Memory B cell (primary cell): Measurements from ENCODE around the gene SORCS2.

Experiments used
- ATAC-seq: fragments of 150-1000 bp; cut with Tn5 transposase; 2 replicates; pipeline ENCODE4 v1.10.0; 2021; ENCODE audit warnings: low read depth, mild to moderate bottlenecking, moderate library complexity
- DNase-seq, 2 donors: peaks; one replicate each; pipeline ENCODE4 v3.0.0; 2022; ENCODE audit warnings: low spot score in 2 of 2
- H3K27ac Mint-ChIP-seq: one replicate; pipeline ENCODE4 v1.8.0; 2022; ENCODE audit warnings: mild to moderate bottlenecking, moderate library complexity, mixed read lengths
- H3K27me3 Mint-ChIP-seq: one replicate; pipeline ENCODE4 v1.8.0; 2022; ENCODE audit warnings: mixed read lengths
- H3K36me3 Mint-ChIP-seq: one replicate; pipeline ENCODE4 v1.8.0; 2022; ENCODE audit warnings: mild to moderate bottlenecking, mixed read lengths
- H3K4me1 Mint-ChIP-seq: one replicate; pipeline ENCODE4 v1.8.0; 2022; ENCODE audit warnings: mixed read lengths
- H3K4me3 Mint-ChIP-seq: one replicate; pipeline ENCODE4 v1.8.0; 2022; ENCODE audit warnings: mild to moderate bottlenecking, moderate library complexity, mixed read lengths
- H3K9me3 Mint-ChIP-seq: one replicate; pipeline ENCODE4 v1.8.0; 2022; ENCODE audit warnings: mixed read lengths

SORCS2 gene

DNA sequence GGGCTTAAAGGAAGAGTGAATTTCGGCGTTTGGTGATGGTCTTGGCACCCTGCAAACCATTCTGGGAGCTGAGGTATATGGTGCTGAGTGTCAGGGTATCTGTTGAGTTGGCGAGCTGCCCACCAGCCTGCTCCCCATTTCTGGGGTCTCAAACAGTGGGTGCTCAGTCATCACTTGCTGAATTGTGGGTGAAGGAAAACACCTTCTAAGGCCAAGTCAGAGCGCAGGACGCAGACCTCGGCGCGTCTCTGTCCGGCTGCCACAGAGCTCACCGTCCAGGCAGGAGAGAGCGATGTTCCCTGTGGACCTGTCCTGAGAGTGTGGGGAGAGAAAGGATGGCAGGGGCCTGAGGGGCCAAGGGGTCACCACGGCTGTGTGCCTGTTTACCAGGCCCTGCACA, 111.2 kb downstream of the SORCS2 start:
- H3K4me1 Mint-ChIP-seq = no peaks in the 10 kb centered on the region
- no peak overlapping the region for H3K4me3 Mint-ChIP-seq
- peaks cover 9% of the 10 kb centered on the region for H3K27me3 Mint-ChIP-seq
- no peaks in the 10 kb centered on the region for H3K36me3 Mint-ChIP-seq
- peaks cover 2% of the 10 kb centered on the region for H3K9me3 Mint-ChIP-seq
- ATAC-seq (no peak), DNase-seq (no peak)
- H3K27ac Mint-ChIP-seq = no peak overlapping the region

DNA sequence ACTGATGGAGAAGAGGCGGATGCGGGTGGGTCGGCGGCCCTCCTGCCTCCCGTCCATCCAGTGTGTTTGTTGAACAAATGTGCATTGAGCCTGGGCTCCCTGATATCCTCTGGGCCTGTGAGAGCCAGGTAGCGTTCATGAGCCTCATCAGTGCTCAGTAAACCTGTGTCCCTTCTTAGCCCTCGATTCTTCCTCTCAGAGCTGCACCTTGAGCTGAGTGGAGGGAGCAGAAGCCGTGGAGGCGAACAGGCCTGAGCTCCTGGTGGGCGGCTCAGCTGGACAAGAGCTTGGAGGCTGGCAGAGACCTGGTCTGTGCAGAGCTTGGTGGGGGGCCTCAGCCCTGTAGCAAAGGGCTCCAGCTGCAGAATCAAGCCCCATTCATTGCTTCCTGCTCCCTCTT, 112.1 kb downstream of the SORCS2 start:
- H3K27me3 Mint-ChIP-seq = peaks cover 10% of the 10 kb centered on the region

DNA sequence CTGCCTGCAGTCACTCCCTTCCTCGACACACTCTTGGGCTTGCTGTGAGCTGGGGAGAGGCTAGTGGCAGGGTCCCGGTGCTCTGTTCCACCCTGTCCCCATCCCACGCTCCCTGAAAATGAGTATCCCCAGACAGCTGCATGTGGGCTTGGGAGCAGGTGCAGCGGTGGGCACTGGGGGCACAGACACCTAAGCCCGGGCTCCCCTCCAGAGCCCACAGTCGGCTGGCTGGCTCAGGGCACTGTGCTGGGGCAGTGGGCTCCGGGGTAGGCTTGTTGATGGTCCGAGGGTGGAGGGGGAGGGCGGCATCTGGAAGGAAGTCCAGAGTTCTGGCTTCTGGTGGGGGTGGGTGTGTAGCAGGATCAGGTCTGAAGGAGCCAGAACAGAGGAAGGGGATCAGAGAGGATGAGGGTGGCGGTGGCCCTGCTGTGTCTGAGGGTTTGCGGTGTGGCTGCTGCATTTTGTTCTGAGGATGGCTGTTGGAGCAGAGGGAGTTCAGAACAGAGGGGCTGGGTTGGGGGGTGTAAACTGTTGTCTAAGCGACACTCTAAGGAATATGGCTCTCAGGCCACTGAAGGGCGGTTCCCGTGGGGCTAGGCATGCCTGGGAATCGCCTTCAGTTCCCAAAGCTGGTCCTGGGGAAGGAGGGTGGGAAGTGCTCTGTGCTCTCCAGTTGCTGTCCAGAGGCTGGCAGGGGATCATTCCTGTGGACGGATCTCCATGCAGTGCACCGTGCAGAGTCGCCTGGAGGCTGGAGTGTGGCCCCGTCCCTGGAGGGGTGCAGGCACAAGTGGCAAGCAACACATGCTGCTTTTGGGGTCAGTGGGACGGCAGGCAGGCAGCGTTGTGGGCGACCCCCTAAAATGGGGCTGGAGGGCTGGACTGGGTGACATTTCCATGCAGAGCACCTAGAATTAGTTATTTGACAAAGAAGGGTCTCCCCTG, 114.0 kb downstream of the SORCS2 start:
- Mint-ChIP-seq H3K4me1 (no peaks in the 10 kb centered on the region), H3K9me3 (peaks cover 2% of the 10 kb centered on the region), H3K27ac (no peak overlapping the region), H3K4me3 (no peak overlapping the region), H3K36me3 (no peaks in the 10 kb centered on the region), H3K27me3 (peaks cover 8% of the 10 kb centered on the region)
- DNase-seq (no peak), ATAC-seq (no peak)

More for the DNA sequence above, 112.1 kb downstream of the SORCS2 start:
- ATAC-seq (no peak), DNase-seq (no peak)
- Mint-ChIP-seq H3K27ac (no peak overlapping the region), H3K4me1 (no peaks in the 10 kb centered on the region), H3K9me3 (peaks cover 2% of the 10 kb centered on the region), H3K4me3 (no peak overlapping the region), H3K36me3 (no peaks in the 10 kb centered on the region)

DNA sequence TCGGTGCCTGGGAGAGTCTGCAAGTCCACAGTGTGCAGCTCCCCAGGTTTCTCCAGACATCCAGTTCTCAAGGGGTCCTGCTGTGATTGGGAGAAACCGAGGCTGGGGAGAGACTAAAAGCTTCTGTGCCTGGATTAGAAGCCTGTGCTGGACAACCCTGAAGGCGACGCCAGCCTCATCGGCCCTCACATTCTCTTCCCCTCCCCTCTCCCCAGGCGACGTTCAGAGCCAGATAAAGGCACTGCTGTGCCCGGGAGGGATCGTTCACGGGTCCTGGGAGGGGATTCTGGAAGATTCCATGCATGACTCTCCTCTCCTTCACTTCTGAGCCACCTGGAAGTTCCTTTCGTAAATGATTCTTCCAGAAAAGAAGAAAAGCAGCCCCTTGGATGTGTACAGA, 114.6 kb downstream of the SORCS2 start:
- Mint-ChIP-seq H3K9me3 (peaks cover 2% of the 10 kb centered on the region), H3K4me1 (no peaks in the 10 kb centered on the region), H3K36me3 (no peaks in the 10 kb centered on the region), H3K27me3 (peaks cover 8% of the 10 kb centered on the region), H3K4me3 (no peak overlapping the region), H3K27ac (no peak overlapping the region)
- DNase-seq = no peak
- no peak for ATAC-seq

DNA sequence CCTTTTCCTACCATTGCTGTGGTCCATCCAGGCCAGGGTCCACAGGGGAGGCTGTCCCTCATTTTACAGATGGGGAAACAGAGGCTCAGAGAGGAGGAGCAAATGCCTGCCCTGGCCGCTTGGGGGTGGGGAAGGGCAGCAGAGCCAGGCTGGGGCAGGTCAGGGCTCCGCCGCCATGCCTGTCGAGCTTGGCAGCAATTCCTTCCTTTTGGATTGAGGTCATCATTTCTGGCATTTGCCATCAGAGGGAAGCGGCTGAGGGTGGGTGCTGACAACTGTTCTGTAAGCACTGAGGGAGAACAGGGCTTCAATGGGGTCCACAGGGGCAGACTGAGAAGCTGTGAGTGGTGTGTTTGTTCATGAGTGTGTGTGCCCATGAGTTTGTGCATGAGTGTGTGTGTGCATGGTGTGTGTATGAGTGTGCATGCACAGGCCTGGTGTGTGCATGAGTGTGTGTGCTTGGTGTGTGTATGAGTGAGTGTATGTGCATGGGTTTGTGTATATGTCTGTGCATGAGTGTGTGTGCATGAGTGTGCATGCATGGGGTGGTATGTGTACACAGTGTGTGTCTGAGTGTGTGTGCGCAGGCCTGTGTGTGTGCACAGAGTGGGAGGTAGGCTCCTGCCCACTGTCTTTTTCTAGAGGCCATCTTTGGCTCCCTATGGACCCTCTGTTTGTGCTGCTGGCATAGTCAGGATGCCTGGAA, 115.2 kb downstream of the SORCS2 start:
- DNase-seq = no peak
- Mint-ChIP-seq H3K9me3 (peaks cover 2% of the 10 kb centered on the region), H3K36me3 (no peaks in the 10 kb centered on the region), H3K27me3 (peaks cover 8% of the 10 kb centered on the region), H3K27ac (no peak overlapping the region), H3K4me1 (no peaks in the 10 kb centered on the region), H3K4me3 (no peak overlapping the region)
- no peak for ATAC-seq

DNA sequence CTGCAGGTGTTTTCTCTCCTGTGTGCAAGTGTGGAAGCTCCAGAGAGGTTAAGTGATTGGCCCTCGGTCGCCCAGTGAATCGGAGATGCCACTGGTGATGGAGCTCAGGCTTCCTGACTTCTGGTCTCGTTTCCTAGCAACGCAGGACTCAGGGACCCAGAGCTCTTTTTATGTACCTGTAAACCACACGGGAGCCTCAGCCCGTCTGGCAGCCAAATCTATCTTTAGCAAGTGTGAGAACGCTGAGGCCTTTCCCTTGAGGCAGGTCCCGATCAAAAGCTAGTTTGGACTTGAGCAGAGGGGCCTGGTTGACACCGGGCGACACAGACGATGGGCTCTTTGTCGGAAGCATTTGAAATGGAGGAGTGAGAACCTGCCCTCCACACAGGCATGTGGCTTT, 116.8 kb downstream of the SORCS2 start:
- Mint-ChIP-seq H3K27ac (no peak overlapping the region), H3K4me3 (no peak overlapping the region), H3K36me3 (no peaks in the 10 kb centered on the region), H3K9me3 (peaks cover 2% of the 10 kb centered on the region), H3K4me1 (no peaks in the 10 kb centered on the region), H3K27me3 (peaks cover 8% of the 10 kb centered on the region)
- DNase-seq (no peak), ATAC-seq (no peak)

DNA sequence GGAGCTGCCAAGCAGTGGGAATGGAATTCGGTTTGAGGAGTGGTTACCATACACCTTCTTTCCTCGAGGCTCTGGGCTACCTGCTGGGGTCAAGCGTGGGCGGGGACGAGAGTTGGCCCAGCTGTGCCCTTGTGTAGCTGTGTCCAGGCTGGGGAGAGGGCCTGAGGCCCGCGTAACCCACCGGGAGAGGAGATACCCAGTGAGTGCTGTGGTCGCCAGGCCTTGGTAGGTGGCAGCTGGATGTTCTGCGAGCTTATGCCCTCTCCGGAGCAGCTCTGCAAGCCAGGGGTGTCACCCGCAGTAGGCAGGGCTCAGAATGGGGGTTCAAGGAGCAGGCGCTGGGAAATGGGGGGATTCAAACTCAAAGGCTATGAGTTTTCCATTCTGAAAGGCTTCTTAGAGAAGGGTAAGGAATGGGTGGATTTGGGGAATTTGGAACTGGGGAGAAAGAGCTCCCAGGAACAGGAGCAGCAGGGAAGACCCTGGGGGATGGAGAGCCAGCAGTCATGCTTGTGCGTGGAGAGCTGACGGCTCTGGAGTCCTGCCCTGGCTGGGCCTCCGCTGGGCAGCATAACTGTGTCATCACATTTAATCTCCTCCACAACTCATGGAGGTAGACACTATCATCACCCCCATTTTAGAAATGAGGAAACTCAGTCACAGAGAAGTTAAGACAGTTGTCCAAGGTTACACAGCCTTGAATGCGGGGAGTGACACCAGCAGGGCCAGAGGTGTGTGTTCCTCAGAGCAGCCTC, 117.5 kb downstream of the SORCS2 start:
- H3K27me3 Mint-ChIP-seq = peaks cover 8% of the 10 kb centered on the region
- no peaks in the 10 kb centered on the region for H3K36me3 Mint-ChIP-seq
- H3K4me3 Mint-ChIP-seq = no peak overlapping the region
- H3K9me3 Mint-ChIP-seq = peaks cover 2% of the 10 kb centered on the region
- ATAC-seq (no peak), DNase-seq (no peak)
- H3K4me1 Mint-ChIP-seq = no peaks in the 10 kb centered on the region
- no peak overlapping the region for H3K27ac Mint-ChIP-seq

DNA sequence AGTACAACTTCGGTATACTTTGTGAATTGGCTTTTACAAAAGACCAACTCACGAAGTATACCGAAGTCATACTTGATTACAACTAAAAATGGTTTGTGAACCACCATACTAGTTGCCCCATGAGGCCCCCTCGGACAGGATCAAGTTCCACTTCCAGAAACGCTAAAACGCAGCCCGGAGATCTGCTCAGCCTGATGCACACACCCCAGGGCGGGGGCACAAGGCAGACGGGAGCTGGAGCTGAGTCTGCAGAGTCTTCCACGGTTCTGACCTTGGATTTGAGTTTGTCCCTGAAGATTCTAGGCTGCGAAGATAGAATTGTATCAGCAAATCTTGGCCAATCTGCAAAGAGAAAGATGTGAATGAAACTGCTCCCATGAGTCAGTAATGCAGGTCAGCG, 118.1 kb downstream of the SORCS2 start:
- Mint-ChIP-seq H3K4me3 (no peak overlapping the region), H3K27ac (no peak overlapping the region), H3K36me3 (no peaks in the 10 kb centered on the region), H3K4me1 (no peaks in the 10 kb centered on the region), H3K9me3 (peaks cover 2% of the 10 kb centered on the region), H3K27me3 (peaks cover 8% of the 10 kb centered on the region)
- ATAC-seq = no peak
- DNase-seq = no peak

DNA sequence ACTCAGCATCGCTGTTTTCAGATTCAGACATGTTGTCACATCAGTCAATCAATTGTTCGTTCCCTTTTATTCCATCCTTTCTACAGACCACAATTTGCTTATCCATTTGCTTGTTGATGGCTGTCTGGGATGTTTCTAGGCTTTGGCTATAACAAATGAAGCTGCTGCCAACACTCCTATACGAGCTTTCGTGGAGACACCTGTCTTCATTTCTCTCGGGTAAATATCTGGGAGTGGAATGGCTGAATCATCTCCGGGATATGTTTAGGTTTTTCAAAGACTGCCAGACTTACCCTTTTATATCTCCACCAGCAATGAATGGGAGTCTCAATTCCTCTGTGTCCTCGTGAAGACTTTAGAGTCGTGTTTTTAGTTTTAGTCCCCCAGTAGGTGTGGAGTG, 118.9 kb downstream of the SORCS2 start:
- peaks cover 6% of the 10 kb centered on the region for H3K9me3 Mint-ChIP-seq
- H3K4me3 Mint-ChIP-seq = no peak overlapping the region
- no peaks in the 10 kb centered on the region for H3K4me1 Mint-ChIP-seq
- ATAC-seq = no peak
- peaks cover 13% of the 10 kb centered on the region for H3K27me3 Mint-ChIP-seq
- H3K36me3 Mint-ChIP-seq = peaks cover 3% of the 10 kb centered on the region
- DNase-seq = no peak
- no peak overlapping the region for H3K27ac Mint-ChIP-seq

DNA sequence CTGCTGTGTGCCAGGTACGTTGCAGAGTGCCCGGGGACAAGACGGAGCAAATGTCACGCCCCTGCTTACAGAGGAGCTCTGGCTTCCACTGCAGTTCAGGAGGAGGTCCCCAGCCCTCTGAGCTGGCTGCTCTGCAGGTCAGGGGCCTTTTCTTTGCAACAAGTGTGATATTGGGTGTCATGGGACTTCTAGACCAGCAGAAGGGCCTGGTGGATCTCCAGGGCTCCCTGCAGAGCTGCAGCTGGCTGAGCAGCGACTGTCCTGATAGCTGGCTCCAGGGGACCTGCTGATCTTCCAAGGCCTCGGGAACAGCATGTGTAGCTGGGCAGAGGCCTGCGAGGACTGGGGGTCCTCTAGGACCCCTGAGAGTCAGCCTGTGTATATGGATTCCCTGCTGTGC, 120.4 kb downstream of the SORCS2 start:
- H3K27ac Mint-ChIP-seq = no peak overlapping the region
- ATAC-seq (no peak), DNase-seq (no peak)
- no peak overlapping the region for H3K4me3 Mint-ChIP-seq
- H3K9me3 Mint-ChIP-seq = peaks cover 6% of the 10 kb centered on the region
- H3K27me3 Mint-ChIP-seq = peaks cover 9% of the 10 kb centered on the region
- H3K4me1 Mint-ChIP-seq = no peaks in the 10 kb centered on the region
- peaks cover 3% of the 10 kb centered on the region for H3K36me3 Mint-ChIP-seq

DNA sequence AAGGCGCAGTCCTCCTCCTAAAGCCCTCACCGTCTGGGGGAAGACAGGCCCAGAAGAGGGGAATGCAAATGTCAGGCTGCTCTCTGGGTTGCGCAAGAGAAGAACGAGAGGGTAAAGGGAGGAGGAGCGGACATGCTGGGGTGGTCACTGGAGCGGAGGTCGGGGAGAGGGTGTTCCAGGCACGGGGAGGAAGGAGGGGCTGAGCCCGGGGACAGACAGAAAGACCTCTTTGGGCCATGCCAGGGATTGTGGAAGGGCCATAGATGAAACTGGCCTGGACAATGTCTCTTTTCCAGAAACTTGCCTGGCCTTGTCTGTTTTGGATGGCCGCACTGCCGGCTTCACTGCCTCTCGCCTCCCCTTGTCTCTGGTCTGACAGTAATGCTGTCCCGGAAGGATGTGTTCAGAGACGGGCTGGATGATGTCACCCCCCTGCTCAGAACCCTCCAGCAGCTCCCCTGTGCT, 121.0 kb downstream of the SORCS2 start:
- Mint-ChIP-seq H3K9me3 (peaks cover 6% of the 10 kb centered on the region), H3K27ac (no peak overlapping the region), H3K4me1 (no peaks in the 10 kb centered on the region), H3K4me3 (no peak overlapping the region), H3K27me3 (peaks cover 8% of the 10 kb centered on the region), H3K36me3 (peaks cover 3% of the 10 kb centered on the region)
- DNase-seq (no peak), ATAC-seq (no peak)

DNA sequence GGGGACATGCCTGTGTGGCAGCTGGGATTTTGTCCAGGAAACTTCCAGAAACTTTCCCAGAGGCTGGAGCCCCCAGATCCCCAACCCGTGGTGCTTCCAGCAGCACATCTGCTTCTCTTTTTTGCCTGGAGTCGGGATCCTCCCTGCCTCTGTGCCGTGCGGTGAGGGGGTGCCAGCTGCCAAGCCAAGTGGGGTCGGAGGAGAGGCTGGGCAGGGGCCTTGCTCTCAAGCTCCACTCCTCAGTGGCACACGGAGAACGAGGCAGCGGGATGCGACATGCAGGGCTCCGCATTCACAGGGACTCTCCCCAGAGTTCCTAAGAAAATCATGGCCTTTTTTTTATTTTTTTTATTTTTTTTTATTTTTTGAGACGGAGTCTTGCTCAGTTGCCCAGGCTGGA, 121.7 kb downstream of the SORCS2 start:
- Mint-ChIP-seq H3K27me3 (peaks cover 5% of the 10 kb centered on the region), H3K36me3 (peaks cover 3% of the 10 kb centered on the region), H3K4me3 (no peak overlapping the region), H3K4me1 (no peaks in the 10 kb centered on the region), H3K9me3 (peaks cover 10% of the 10 kb centered on the region), H3K27ac (no peak overlapping the region)
- no peak for DNase-seq
- no peak for ATAC-seq

DNA sequence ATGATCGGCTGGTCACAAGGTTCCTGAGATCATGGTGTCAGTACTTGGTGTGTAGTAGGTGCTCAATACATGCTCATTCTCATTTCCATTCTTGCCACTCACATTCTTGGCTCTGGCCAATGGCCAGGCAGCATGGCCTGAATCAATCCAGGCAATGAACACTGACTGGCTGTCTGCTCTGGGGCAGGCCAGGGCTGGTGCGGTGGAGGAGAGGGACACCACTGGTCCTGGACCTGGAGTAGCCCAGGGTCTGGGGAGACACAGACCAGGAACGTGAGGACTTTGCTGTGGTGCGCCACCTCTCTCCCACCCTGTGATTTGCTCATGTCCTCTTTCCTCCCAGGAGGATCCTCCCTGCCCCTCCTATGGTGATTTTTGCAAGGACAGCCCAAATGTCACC, 122.9 kb downstream of the SORCS2 start:
- Mint-ChIP-seq H3K27ac (no peak overlapping the region), H3K4me1 (no peaks in the 10 kb centered on the region)
- no peak for ATAC-seq

DNA sequence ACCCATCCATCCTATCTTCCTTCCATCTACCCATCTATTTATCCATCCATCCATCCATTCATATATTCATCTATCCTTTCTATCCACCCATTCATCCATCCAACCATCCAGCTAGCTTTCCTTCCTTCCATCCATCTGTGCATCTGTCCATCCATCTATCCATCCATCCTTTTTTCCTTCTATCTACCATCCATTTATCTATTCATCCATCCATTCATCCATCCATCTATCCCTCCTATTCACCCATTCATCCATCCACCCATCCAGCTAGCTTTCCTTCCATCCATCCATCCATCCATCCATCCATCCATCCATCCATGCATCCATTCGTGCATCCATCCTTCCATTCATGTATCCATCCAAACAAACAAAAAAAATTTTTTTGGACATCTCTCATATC, 123.6 kb downstream of the SORCS2 start:
- no peak for ATAC-seq

More for the DNA sequence above, 122.9 kb downstream of the SORCS2 start:
- peaks cover 5% of the 10 kb centered on the region for H3K27me3 Mint-ChIP-seq
- no peak overlapping the region for H3K4me3 Mint-ChIP-seq
- H3K36me3 Mint-ChIP-seq = peaks cover 3% of the 10 kb centered on the region
- peaks cover 10% of the 10 kb centered on the region for H3K9me3 Mint-ChIP-seq
- DNase-seq = no peak

More for the DNA sequence above, 123.6 kb downstream of the SORCS2 start:
- Mint-ChIP-seq H3K4me3 (no peak overlapping the region), H3K4me1 (no peaks in the 10 kb centered on the region), H3K27me3 (peaks cover 5% of the 10 kb centered on the region), H3K27ac (no peak overlapping the region), H3K9me3 (peaks cover 11% of the 10 kb centered on the region), H3K36me3 (peaks cover 3% of the 10 kb centered on the region)
- DNase-seq = no peak
